Measurements from ENCODE around the gene KCND3. TPM values are rescaled to one million over a fixed set of nuclear protein-coding genes. Genes with fewer than 3 reads are reported as not detected.

KCND3 gene
- total RNA-seq, 2 experiments from 2014 or later = not detected

DNA sequence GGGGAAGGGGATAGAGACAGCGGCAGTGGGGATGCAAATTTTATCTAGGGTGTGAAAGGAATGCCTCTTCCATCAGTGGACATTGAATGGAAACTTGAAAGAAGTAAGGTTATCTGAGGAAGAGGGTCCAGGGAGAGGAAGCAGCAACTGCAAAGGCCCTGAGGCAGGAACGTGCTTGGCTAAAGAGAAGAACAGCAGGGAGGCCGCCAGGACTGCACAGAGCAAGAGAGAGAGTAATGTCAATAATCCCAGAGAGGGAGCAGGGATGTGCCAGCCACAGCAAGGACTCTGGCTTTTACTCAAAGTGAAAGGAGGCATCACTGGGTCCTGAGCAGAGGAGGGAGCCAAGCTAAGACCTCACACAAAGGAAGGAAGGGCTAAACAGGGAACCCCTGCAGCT lies 50.9 kb downstream of the KCND3 start:
- H3K27me3 Mint-ChIP-seq = peaks cover 2% of the 10 kb centered on the region
- POLR2A ChIA-PET = no interaction called here
- no peaks in the 10 kb centered on the region for H3K4me1 Mint-ChIP-seq

DNA sequence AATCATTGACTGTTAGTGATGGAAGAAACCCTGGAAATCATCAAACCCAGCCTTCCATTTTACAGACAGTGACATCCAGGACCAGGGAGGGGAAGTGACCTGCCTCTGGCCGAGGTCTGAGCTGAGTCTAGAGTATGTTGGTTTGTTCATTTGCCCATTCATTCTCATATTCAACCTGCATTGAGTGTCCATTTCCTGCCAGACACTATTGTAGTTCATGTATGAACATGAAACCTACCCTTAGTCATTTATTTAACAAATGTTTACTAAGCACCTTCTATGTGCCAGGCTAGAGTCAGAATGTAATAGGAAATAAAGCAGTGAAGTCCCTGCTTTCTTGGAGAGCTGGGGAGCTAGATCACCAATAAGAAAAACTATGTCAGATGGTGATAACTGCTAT lies 51.3 kb downstream of the KCND3 start:
- H3K27me3 Mint-ChIP-seq = peaks cover 2% of the 10 kb centered on the region
- H3K36me3 Mint-ChIP-seq (ENCODE audit: low read depth) = no peaks in the 10 kb centered on the region
- POLR2A ChIA-PET = no interaction called here
- CTCF ChIA-PET = interaction anchor here (1.3 kb wide), 1 partner anchor 29 kb away, joined by 3 read pairs; no protein-coding TSS in a partner anchor
- no peaks in the 10 kb centered on the region for H3K9me3 Mint-ChIP-seq
- H3K27ac Mint-ChIP-seq = no peak overlapping the region
- DNase-seq = no peak
- no peaks in the 10 kb centered on the region for H3K4me1 Mint-ChIP-seq
- no peak overlapping the region for H3K4me3 Mint-ChIP-seq

More for the DNA sequence above, 50.9 kb downstream of the KCND3 start:
- Mint-ChIP-seq H3K9me3 (no peaks in the 10 kb centered on the region), H3K4me3 (no peak overlapping the region), H3K27ac (no peak overlapping the region), H3K36me3 (ENCODE audit: low read depth) (no peaks in the 10 kb centered on the region)
- CTCF ChIA-PET = interaction anchor here (1.3 kb wide), 1 partner anchor 29 kb away, joined by 3 read pairs; no protein-coding TSS in a partner anchor
- DNase-seq = no peak

DNA sequence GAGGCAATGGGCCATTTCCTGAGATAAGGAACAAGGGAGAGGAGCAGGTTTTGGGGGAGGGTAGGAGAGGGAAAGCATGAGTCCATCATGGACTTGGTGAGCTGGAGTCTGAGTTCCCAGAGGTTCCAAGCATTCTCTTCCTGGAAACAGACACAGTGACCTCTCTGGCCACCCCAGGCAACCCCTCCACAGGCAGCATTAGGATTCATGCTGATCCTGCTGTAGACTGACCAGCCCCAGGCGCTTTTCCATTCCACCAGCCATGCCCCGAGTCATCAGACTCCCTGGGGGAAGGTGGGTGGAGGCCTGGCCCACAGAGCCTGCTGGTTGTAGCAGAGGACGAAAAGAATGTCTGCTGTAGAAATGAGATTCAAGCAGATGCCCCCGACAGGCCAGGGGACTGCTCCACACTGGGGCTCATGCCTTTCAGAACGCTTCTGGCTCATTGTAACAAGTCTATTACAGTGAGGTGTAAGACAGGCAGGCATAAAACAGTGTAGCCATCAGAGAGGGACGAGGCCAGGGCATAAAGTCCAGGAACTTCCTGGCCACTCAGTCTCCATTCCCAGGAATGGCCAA lies 52.2 kb downstream of the KCND3 start:
- CTCF ChIA-PET = interaction anchor here (1.3 kb wide), 1 partner anchor 28 kb away, joined by 3 read pairs; no protein-coding TSS in a partner anchor
- Mint-ChIP-seq H3K9me3 (no peaks in the 10 kb centered on the region), H3K27ac (no peak overlapping the region), H3K4me3 (no peak overlapping the region), H3K36me3 (ENCODE audit: low read depth) (no peaks in the 10 kb centered on the region), H3K4me1 (no peaks in the 10 kb centered on the region), H3K27me3 (peaks cover 5% of the 10 kb centered on the region)
- POLR2A ChIA-PET = no interaction called here
- DNase-seq = no peak

DNA sequence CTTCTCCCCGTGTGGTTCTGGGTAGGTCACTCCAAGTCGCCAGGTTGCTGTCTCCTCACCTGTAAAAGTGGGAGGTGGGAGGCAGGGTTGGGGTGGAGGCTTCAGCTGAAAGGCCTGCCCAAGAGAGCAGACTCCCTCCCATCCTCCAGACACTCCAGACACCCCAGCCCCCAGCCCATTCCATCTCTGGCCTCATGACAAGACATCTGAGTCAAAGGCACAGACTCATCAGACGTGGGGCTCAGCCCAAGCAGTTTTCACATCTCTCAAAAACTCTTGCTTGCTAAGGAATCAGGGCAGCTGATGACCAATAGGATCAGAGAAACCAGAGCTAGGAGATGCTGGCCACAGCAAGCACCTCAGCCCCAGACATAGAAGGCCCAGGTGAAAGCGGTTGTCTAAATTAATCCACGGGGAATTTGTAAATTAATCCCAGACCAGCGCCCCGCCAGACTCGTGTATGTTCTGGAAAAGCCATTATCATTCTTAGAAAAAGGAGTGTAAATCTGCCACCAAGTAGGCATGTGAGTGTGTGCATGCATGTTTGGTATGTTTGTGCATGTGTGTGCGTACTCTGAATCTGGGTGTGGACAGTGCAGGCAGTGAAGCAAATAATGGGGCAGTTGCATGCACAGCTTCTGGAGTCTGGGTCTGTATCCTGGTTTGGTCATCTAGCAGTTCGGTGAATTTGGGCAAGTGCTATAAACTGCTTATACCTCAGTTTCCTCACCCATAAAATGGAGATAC lies 55.2 kb downstream of the KCND3 start:
- no peaks in the 10 kb centered on the region for H3K9me3 Mint-ChIP-seq
- no peak overlapping the region for H3K27ac Mint-ChIP-seq
- ChIA-PET CTCF (no interaction called here), POLR2A (no interaction called here)
- H3K4me3 Mint-ChIP-seq = no peak overlapping the region
- H3K36me3 Mint-ChIP-seq (ENCODE audit: low read depth) = no peaks in the 10 kb centered on the region
- peaks cover 6% of the 10 kb centered on the region for H3K27me3 Mint-ChIP-seq
- H3K4me1 Mint-ChIP-seq = no peaks in the 10 kb centered on the region
- DNase-seq = no peak

DNA sequence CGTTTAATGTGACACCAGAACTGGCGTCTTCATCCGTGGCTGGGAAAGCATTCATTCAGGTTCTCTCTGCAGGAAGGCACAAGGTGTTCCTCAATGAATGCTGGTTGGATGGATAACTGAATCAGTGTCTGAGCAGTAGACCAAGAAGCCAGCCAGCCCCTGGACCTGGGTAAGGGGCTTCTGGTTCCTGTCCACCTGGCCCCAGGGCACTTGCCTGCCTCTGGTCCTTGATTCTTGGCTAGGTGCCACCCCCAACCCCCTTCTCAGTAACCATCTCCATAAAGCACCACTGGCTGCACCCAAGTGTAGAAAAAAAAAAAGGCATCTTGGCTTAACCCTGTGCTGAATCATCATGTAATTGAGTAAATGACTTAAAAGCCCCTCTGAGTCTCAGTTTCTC lies 59.1 kb downstream of the KCND3 start:
- Mint-ChIP-seq H3K27ac (no peak overlapping the region), H3K4me3 (no peak overlapping the region), H3K4me1 (no peaks in the 10 kb centered on the region), H3K27me3 (peaks cover 6% of the 10 kb centered on the region), H3K9me3 (no peaks in the 10 kb centered on the region), H3K36me3 (ENCODE audit: low read depth) (no peaks in the 10 kb centered on the region)
- CTCF ChIA-PET = no interaction called here
- DNase-seq = no peak
- POLR2A ChIA-PET = no interaction called here

DNA sequence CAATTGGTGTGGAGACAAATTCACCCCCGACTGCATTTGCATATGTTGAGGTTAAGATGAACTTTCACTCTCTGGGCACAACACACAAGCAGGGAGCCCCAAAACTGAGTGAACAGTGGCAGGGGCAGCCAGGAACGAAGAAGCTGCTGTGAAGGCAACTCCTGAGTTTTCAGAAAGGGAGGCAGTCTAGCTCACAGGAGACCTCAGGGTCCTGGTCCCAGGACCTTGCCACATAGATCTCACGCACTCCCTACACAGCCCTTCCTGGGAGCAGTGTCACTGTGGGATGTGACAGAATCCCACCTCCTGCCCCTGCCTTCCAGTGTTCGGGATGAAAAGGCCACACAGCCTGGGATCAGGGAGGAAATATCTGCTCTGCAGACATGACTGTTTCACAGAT lies 60.9 kb downstream of the KCND3 start:
- ChIA-PET CTCF (no interaction called here), POLR2A (no interaction called here)
- H3K27ac Mint-ChIP-seq = no peak overlapping the region
- DNase-seq = no peak
- H3K27me3 Mint-ChIP-seq = peaks cover 4% of the 10 kb centered on the region
- no peaks in the 10 kb centered on the region for H3K9me3 Mint-ChIP-seq
- H3K36me3 Mint-ChIP-seq (ENCODE audit: low read depth) = no peaks in the 10 kb centered on the region
- H3K4me1 Mint-ChIP-seq = no peaks in the 10 kb centered on the region
- H3K4me3 Mint-ChIP-seq = no peak overlapping the region

DNA sequence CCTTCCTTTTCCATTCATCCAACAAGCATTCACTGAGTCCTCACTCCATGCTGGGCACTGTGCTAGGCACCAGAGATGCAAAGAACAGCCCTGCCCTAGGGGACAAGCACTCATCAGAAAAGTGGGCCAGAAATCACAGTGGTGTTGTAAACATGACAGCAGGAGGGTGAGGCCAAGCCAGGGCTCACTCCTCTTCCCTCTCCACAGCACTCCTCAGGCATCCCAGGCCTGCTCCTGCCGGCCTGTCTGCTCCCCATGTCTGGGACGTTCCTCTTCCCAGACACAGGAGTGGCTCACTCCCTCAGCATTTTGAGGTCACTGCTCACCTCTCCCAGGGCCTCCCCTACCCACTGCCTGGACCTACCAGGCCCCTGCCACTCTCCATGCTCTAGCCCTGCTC lies 61.8 kb downstream of the KCND3 start:
- ChIA-PET POLR2A (no interaction called here), CTCF (no interaction called here)
- H3K36me3 Mint-ChIP-seq (ENCODE audit: low read depth) = no peaks in the 10 kb centered on the region
- peaks cover 4% of the 10 kb centered on the region for H3K27me3 Mint-ChIP-seq
- H3K9me3 Mint-ChIP-seq = no peaks in the 10 kb centered on the region
- no peak overlapping the region for H3K27ac Mint-ChIP-seq
- H3K4me3 Mint-ChIP-seq = no peak overlapping the region
- DNase-seq = no peak
- H3K4me1 Mint-ChIP-seq = no peaks in the 10 kb centered on the region

DNA sequence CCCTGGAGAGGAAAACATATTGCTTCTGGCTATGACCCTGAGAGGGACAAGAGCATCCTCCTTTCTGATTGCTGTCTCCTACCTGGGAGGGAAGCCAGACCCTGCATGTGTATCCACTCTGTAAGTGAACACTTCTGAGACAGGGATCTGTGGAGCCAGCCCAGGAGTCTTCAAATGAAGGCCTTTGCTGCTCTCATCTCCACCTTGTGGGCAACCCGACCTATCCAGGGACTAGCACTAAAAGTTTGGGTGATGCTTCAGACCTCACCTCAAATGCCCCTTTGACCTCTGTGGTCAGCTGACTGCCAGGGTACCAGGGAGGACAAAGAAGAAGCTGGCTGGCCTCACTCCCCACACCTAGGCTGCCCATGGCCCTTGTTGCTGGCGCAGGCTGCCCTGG lies 64.7 kb downstream of the KCND3 start:
- Mint-ChIP-seq H3K36me3 (ENCODE audit: low read depth) (no peaks in the 10 kb centered on the region), H3K27me3 (peaks cover 12% of the 10 kb centered on the region), H3K9me3 (no peaks in the 10 kb centered on the region), H3K27ac (no peak overlapping the region), H3K4me3 (no peak overlapping the region), H3K4me1 (no peaks in the 10 kb centered on the region)
- POLR2A ChIA-PET = no interaction called here
- CTCF ChIA-PET = interaction anchor here (1.1 kb wide), 1 partner anchor 24 kb away, joined by 3 read pairs; no protein-coding TSS in a partner anchor
- DNase-seq = no peak

DNA sequence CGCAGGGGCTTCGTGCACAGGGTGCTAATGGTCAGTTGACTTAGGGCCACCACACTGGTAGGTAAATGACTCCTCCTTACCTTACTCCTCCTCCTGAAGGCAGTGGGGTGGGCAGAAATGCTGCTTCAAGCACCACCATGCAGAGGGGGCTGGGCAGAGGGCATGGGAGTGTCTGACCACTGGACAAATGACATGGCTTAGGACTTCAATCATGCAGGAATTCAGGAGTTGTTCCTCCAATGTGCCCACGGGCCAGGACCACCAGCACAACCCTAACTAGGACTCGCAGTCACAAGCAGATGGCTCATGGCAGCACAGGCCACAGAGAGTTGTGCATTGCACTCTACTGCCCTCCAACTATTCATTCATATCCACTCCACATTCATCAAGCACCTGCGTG lies 65.7 kb downstream of the KCND3 start:
- no peak for DNase-seq
- H3K4me3 Mint-ChIP-seq = no peak overlapping the region
- no peaks in the 10 kb centered on the region for H3K4me1 Mint-ChIP-seq
- peaks cover 18% of the 10 kb centered on the region for H3K27me3 Mint-ChIP-seq
- H3K27ac Mint-ChIP-seq = no peak overlapping the region
- no peaks in the 10 kb centered on the region for H3K9me3 Mint-ChIP-seq
- CTCF ChIA-PET = interaction anchor here (0.9 kb wide), 1 partner anchor 8 kb away, joined by 3 read pairs; no protein-coding TSS in a partner anchor
- POLR2A ChIA-PET = no interaction called here
- no peaks in the 10 kb centered on the region for H3K36me3 Mint-ChIP-seq (ENCODE audit: low read depth)

DNA sequence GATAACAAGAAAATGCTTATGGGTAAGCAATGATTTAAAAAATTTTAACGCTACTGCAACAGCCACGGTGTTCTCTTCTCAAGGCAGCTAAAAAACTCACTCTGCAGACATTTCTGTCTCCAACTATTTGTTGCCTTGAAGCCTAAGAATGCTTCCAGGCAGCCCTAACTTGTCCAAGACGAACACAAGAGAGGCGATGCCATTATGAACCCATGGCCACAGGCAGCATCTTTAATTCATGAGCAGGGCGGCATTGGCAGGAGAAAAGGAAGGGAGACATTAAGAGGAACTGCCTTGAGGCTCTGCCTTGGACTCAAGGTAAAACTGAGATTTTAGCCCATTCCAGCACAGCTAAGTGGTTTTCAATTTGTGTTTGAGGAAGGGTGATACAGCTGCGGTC lies 67.5 kb downstream of the KCND3 start:
- H3K4me1 Mint-ChIP-seq = no peaks in the 10 kb centered on the region
- H3K27ac Mint-ChIP-seq = no peak overlapping the region
- H3K36me3 Mint-ChIP-seq (ENCODE audit: low read depth) = no peaks in the 10 kb centered on the region
- no peaks in the 10 kb centered on the region for H3K9me3 Mint-ChIP-seq
- peaks cover 23% of the 10 kb centered on the region for H3K27me3 Mint-ChIP-seq
- no peak for DNase-seq
- no peak overlapping the region for H3K4me3 Mint-ChIP-seq
- ChIA-PET CTCF (no interaction called here), POLR2A (no interaction called here)

DNA sequence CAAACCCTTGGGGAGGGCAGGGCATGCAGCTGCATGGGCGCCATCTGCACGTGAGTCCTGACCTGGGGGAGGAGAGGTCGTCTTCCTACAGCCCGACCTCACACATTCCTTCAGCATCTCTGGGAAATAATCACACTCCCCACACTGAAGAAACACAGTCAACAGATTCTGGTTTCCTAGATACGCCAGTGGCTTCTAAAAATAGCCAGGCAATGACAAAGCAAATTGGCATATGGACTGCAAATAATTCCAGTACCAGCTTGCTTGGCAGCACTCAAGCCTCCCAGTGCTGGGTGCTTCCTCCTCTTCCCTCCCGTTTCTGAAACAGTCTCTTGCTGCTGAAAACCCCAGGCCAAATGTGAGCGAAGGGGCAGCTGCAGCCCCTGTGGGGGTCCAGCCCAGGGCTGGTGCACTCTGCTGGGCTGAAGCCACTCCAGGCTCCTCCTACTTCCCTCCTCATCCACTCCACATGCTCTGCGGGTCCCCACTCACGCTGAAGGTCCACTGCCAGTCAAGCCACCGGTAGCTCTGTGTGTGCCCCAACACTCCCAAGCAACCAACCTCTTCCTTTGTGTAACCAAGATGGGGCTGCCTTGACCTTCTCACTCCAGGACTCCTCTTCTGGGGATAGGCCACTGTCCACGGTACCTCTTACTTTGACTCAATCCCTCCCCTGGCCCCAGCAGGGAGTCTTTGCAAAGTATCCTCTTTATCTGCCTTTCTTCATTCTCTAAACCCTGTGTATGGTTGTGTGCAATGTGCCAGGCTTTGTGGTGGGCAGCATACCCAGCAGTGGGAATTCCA lies 69.0 kb downstream of the KCND3 start:
- DNase-seq = no peak
- H3K4me1 Mint-ChIP-seq = no peaks in the 10 kb centered on the region
- no peak overlapping the region for H3K27ac Mint-ChIP-seq
- H3K36me3 Mint-ChIP-seq (ENCODE audit: low read depth) = no peaks in the 10 kb centered on the region
- H3K27me3 Mint-ChIP-seq = peaks cover 24% of the 10 kb centered on the region
- ChIA-PET POLR2A (no interaction called here), CTCF (no interaction called here)
- H3K9me3 Mint-ChIP-seq = no peaks in the 10 kb centered on the region
- H3K4me3 Mint-ChIP-seq = no peak overlapping the region

DNA sequence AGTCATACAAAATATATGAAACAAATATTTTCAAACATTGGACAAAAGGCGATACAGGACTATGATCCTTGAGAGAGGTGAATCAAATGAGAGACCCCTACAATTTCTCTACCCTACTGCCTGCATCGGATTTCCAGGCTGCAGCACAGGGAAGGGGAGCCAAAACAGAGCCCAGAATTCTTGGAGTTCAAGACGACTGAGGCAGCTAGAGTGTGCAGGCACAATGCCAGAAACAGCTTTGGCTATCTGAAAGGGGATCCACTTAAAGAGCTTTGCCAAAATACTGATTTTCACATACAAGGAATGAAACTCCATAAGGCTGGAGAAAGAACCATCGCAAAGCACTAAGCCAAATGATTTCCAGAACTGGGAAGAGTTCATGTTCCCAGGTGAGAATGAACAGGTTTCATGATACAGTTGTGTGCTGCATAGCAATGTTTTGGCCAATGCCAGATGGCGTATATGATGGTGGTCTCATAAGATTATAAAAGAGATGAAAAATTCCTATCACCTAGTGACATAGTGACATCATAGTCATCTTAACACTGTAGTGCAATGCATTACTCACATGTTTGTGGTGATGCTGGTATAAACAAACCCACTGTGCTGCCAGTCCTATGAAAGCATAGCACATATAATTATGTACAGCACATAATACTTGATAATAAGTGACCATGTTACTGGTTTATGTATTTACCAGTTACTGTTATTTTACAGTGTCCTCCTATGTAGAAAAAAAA lies 77.5 kb downstream of the KCND3 start:
- DNase-seq = no peak
- Mint-ChIP-seq H3K9me3 (no peaks in the 10 kb centered on the region), H3K4me3 (no peak overlapping the region), H3K27ac (no peak overlapping the region), H3K36me3 (ENCODE audit: low read depth) (no peaks in the 10 kb centered on the region), H3K27me3 (peaks cover 28% of the 10 kb centered on the region), H3K4me1 (no peaks in the 10 kb centered on the region)
- CTCF ChIA-PET = no interaction called here
- POLR2A ChIA-PET = no interaction called here

DNA sequence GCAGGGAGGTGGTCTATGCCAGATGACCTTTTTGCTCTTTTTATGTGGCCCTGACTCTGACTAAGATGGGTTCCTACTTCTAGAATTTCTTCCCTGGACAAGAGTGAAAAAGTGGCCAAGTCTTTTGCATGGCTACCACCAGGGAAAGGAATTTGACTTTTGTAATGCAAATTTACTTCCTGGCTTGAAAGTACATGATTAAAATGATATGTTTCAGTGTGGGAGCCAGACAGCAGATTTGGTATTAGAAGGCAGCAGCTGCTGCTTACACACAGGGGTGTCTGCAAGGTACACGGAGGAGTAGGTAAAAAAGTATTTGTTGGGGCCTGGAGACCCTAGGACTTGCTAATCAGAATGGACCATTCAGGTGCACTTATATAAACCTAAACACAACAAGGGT lies 78.4 kb downstream of the KCND3 start:
- no peak overlapping the region for H3K27ac Mint-ChIP-seq
- H3K27me3 Mint-ChIP-seq = peaks cover 27% of the 10 kb centered on the region
- no peak overlapping the region for H3K4me3 Mint-ChIP-seq
- ChIA-PET POLR2A (no interaction called here), CTCF (no interaction called here)
- DNase-seq = no peak
- no peaks in the 10 kb centered on the region for H3K9me3 Mint-ChIP-seq
- H3K4me1 Mint-ChIP-seq = no peaks in the 10 kb centered on the region
- H3K36me3 Mint-ChIP-seq (ENCODE audit: low read depth) = no peaks in the 10 kb centered on the region
